IPS-NIHi7 (cell line): ENCODE data around the gene GRK6.
A peak's percentile ranks its signal among the peaks of the same experiment; 100 is the strongest.

Experiments used
- DNase-seq: peaks from one replicate; pipeline ENCODE4 v3.0.0; 2012; ENCODE audit warnings: mixed read lengths; ENCODE audit errors: extremely low spot score

Gene GRK6

DNA sequence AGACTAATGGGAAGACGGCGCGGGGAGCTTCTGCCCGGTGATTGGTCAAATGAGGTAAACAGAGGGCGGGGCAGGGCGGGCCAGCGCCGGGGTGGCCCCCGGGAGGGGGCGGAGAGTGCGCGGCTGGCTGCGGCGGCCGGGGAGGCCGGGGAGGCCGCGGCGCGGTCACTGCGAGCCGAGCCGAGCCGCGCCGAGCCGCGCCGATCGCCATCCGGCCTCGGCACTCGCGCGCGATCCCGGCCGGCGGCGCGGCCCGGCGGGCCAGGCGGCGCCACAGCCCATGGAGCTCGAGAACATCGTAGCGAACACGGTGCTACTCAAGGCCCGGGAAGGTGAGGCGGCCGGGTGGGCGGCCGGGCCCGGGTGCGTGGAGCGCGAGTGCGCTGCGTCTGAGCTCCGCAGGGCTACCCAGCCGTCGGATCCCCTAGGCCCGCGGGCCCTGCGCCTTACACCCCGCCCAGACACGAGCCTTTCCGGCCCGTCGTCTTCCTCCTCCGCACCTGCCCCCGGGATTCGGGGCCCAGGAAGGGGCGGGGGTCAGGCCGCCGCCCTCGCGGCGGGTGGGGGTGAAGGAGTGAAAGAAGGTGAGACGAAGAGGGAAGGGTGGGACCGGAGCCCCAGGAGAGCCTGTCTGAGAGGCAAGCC is at the start of gene GRK6:
GRK6 (plus strand) TSS at position 111 of the 645 bp plus-strand sequence; CDS start at position 281, 170 bp downstream.
- DNase-seq = peak; percentile 98

GRCh38 chr5:177377851-177378776 is 48.4 kb upstream of the GRK6 start:
- DNase-seq = no peak

DNA sequence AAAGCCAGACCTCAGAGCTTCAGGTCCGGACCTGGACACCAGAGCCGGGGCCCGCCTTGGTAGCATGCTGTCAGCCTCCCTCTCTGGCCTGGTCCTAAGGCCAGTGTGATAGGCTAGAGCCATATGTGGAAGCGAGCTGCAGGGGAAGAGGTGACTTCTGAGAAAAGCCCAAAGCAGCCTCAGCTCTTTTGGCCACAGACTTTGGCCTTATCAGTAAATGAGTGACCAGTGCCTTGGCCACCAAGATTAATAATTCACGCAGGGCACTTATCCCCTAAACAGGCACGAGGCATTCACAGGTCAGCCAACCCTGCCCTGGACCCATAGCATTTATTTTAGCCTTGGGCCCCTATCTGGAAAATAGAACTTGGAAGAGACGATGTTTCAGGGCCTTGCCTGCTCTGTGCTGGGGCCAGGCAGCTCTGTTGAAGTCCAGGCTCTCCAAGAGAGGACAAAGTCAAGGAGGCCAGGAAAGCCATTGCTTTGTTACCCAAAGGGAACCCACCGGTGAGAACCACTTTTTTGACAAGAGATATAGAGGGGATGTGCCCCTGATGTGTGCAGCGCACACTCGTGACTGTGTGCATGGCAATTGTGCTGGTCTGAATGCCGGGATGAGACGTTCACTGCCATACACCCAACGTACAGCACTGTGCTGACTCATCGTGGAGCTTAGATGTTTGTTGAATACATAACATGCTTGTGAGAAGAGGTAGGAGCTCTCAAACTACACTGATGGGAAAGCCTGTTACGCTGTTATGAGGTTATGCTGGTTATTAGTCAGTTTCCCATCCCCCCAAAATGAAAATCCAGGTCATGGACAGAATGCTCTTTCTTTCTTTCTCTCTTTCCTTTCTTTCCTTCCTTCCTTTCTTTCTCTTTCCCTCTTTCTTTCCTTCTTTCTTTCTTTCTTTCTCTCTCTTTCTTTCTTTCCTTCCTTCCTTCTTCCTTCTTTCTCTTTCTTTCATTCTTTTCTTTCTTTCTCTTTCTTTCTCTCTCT is 47.3 kb upstream of the GRK6 start:
- DNase-seq = no peak

- no peak for DNase-seq
These were observed 45.7 kb upstream of the GRK6 start for GRCh38 chr5:177380805-177381126.

DNA sequence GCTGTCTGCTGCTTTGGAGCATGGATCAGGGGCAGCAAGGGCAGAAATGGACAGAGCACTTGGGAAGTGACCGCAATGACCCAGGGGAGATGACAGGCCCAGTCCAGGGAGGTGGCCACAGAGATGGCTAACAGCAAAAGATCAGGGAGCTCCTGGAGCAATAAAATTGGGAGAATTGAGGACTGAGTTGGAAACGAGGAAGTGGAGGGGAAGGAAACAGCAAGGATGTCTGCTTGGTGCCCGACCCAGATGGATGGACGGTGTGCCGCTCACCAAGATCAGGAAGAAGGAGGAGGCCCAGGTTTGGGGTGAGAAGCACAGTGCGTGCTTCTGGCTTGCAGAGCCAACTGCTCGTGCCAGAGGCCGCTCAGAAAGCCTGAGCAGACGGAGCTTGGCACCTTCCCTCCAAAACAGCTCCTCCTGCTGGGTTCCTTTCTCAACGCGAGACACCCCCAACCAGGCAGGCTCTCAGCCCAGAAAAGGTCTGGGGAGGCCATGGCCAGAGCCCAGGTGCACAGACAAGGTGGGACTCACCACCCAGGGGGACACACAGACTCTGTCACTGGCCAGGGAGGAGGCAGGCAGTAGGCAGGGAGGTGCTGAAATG is 44.0 kb upstream of the GRK6 start:
- peak; percentile 62 for DNase-seq

- DNase-seq = no peak
These were observed 43.3 kb upstream of the GRK6 start for GRCh38 chr5:177383181-177383580.

GRCh38 chr5:177384134-177384533 is 42.3 kb upstream of the GRK6 start, which contains the start of gene SLC34A1:
TSS of gene SLC34A1 (plus strand) at chr5:177384434. CDS start at chr5:177385742, 1,308 bp downstream.
- no peak for DNase-seq

- no peak for DNase-seq
These were observed 40.8 kb upstream of the GRK6 start for GRCh38 chr5:177385720-177386119.

- no peak for DNase-seq
These were observed 39.9 kb upstream of the GRK6 start for GRCh38 chr5:177386542-177386941.

GRCh38 chr5:177387405-177387804 is 39.1 kb upstream of the GRK6 start:
- no peak for DNase-seq

DNA sequence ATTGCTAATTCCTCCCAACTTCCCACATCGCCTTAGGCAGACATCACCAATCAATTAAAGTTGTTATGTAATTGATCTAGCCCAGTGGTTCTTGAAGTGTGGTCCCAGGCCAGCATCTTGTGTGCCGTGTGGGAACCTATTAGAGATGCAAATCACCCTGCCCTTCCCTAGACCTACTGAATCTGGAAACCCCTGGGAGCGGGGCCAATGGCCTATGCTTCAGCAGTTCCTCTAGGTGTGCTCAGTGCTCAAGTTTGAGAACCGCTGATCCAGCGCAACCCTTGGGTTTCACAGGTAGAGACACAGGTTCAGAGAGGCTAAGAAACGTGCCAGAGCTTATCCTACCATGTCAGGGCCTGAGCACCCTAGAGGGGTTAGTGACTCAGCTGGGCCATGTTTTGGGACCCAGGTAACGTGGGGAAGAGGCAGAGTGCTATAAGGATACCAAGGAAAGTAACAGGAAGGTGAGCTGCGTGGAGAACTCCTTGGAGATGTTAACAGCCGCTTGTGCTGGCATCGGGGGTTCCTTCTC is 37.9 kb upstream of the GRK6 start:
- DNase-seq = no peak

GRCh38 chr5:177389241-177390169 is 37.0 kb upstream of the GRK6 start:
- no peak for DNase-seq

DNA sequence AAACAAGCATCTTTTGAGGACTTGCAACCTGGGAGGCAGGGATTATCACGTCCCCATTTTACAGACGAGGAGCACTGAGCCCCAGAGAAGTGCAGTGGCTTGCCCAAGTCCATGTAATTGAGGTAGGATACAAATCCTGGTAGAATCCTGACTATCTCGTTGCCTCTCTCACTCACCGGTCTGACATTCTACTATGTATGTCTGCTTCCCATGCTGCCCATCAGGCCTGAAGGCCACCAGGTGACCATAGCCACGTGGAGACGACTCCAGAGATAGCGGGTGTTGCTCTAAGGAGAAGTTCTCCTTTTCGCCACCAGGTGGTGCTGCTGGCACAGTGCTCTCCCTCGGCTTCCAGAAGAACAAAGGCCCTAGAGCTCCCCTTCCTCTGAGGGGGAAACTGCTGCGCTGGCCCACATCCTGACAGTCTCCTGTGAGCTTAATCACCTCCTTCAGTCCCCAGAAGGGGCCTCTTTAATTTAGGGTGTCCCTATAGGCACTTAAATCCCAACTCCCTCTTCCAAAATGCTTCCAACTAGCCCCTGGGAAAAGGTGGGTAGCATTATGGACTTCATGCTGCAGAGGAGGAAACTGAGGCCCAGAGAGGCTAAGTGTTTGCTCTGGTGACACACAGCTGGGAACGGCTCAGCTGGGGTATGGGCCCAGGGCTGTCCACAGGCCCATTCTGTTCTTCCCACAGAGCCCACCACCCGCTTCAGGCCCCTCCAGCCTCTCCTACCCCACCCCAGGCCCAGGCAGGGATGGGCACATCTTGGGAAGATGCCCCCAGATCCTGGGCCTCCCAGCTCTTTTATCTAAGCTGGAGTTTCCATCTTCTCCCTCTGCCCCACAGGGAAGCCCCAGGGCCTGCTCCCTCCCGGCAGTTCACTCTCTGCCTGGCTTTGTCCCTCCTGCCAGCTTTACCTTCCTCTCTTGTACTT is 35.8 kb upstream of the GRK6 start:
- peak; percentile 97 for DNase-seq

DNA sequence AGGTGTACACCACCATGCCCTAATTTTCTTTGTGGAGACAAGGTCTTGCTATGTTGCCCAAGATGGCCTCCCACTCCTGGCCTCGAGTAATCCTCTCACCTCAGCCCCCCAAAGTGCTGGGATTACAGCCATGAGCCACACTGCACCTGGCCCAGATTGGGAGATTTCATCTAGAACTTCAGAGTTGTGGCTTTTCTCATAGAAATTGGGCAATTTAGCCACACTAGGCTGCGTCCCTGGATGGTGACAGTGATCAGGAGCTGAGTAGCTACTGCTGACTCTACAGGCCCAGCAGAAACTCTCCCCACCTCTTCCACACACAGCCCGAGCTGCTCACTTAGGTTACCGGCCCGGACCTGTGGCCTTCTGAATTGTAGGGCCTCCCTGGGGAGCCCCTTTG is 33.7 kb upstream of the GRK6 start:
- no peak for DNase-seq

DNA sequence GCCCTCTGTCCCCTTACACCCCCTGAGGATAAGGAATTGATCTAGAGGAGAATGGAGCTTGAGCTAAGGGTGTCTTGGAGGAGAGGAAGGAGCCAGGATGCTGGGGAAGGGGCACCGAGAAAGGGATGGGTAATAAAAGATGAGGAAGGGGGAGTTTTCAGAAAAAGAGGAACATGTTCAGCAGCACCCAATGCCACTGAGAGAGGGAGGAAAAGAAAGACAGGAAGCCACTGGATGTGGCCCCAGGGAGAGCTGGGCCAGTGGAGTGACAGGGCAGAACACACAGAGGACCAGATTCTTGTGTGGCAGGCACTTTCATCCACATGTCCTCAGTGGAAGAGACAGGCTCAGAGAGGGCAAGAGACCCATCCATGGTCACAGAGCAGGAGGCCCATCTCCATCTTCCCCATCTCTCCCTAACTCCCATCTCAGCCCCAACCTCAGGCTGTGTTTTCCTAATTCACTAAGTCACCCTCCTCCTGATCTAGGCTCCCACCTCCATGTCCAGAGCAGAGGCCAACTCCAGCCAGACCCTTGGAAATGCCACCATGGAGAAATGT is 33.2 kb upstream of the GRK6 start:
- DNase-seq = no peak

- no peak for DNase-seq
These were observed 32.5 kb upstream of the GRK6 start for GRCh38 chr5:177393990-177394389.

- DNase-seq = no peak
These were observed 30.4 kb upstream of the GRK6 start for GRCh38 chr5:177396078-177396477.

- DNase-seq = no peak
These were observed 29.7 kb upstream of the GRK6 start for GRCh38 chr5:177396807-177397206.
